HCT116 (cell line): Measurements from ENCODE around the gene FSIP2. TPM values are rescaled to one million over a fixed set of nuclear protein-coding genes. Genes with fewer than 3 reads are reported as not detected.

Experiments
- ATAC-seq: fragments of 200-7000 bp; cut with Tn5 transposase; 2 replicates; pipeline ENCODE4 v1.9.1; 2020; ENCODE audit warnings: mild to moderate bottlenecking, moderate library complexity
- BruUV-seq: library from RNA; stranded (reverse); fragments of 400-500 nt; replicated peaks from 2 replicates; lab custom pipeline; 2021; lab: Mats Ljungman, UMichigan
- CTCF ChIA-PET: fragments of 300-600 bp; sonication (Branson Sonifier 250); formaldehyde crosslinking; loops from one replicate; lab custom pipeline; 2021; ENCODE audit warnings: antibody characterized with exemption; lab: Charles Lee
- POLR2A ChIA-PET: fragments of 300-600, 350-600 bp; sonication (Branson Sonifier 250); formaldehyde crosslinking; loops from one replicate; lab custom pipeline; 2021; ENCODE audit warnings: antibody characterized with exemption; lab: Charles Lee
- RAD21 ChIA-PET, 2 experiments: fragments of 300-600 bp; sonication (Branson Sonifier 250); formaldehyde crosslinking; loops; one replicate each; lab custom pipeline; 2023; ENCODE audit warnings: low total read pairs in 2 of 2; ENCODE audit not compliant: uncharacterized antibody in 2 of 2, unreplicated experiment in 2 of 2, low non-redundant PET in 1 of 2; lab: Charles Lee
- DNase-seq: peaks from one replicate; pipeline ENCODE4 v3.0.0-alpha.2; 2010; ENCODE audit warnings: low read depth, low spot score
- H2AFZ ChIP-seq: fragments of 200-600 bp; shearing (Covaris generic), sonication (generic); 2 replicates; pipeline ENCODE4 v1.6.1; 2017; ENCODE audit warnings: low read depth, mixed run types, mixed read lengths, antibody characterized with exemption, low read length; ENCODE audit not compliant: poor library complexity, severe bottlenecking
- H3K27ac ChIP-seq: 2 replicates; pipeline ENCODE4 v1.5.1; 2012; ENCODE audit warnings: low read depth, low read length
- H3K27me3 ChIP-seq: fragments of 200-600 bp; sonication (generic); 2 replicates; pipeline ENCODE4 v1.6.1; 2016; ENCODE audit warnings: mixed run types, low read length, mixed read lengths; ENCODE audit not compliant: insufficient read depth
- H3K36me3 ChIP-seq, 2 experiments: fragments of 200-500 bp in 1 of 2; fragments of 200-600 bp in 1 of 2; sonication (Bioruptor generic) in 1 of 2; sonication (generic) in 1 of 2; 2 replicates each; pipeline versions ENCODE4 v1.5.1 to v1.6.1; 2014 to 2016; ENCODE audit warnings: low read length in 2 of 2, inconsistent platforms in 1 of 2, mixed read lengths in 1 of 2, mixed run types in 1 of 2; ENCODE audit not compliant: insufficient read depth in 2 of 2, control insufficient read depth in 1 of 2
- H3K4me1 ChIP-seq, 2 experiments: fragments of 200-600 bp in 1 of 2; sonication (generic) in 1 of 2; 2 replicates each; pipeline versions ENCODE4 v1.5.1 to v1.6.1; 2012 to 2017; ENCODE audit warnings: low read length in 2 of 2, inconsistent platforms in 1 of 2, mild to moderate bottlenecking in 1 of 2, mixed read lengths in 1 of 2, mixed run types in 1 of 2, moderate library complexity in 1 of 2; ENCODE audit not compliant: insufficient read depth in 2 of 2, control insufficient read depth in 1 of 2
- H3K4me2 ChIP-seq: fragments of 200-600 bp; sonication (generic); 2 replicates; pipeline ENCODE4 v1.6.1; 2017; ENCODE audit warnings: mixed run types, low read length, mixed read lengths
- H3K4me3 ChIP-seq, 2 experiments: fragments of 200-600 bp in 1 of 2; sonication (generic) in 1 of 2; replicated peaks in 1 of 2; 2 replicates each; pipeline ENCODE4 v1.5.1; 2011 to 2016; ENCODE audit warnings: low read length in 2 of 2, control low read depth in 1 of 2, low read depth in 1 of 2, mild to moderate bottlenecking in 1 of 2, mixed read lengths in 1 of 2, mixed run types in 1 of 2
- H3K79me2 ChIP-seq: fragments of 200-600 bp; sonication (generic); 2 replicates; pipeline ENCODE4 v1.6.1; 2017; ENCODE audit warnings: mild to moderate bottlenecking, mixed run types, low read length, moderate library complexity, mixed read lengths; ENCODE audit not compliant: insufficient read depth
- H3K9ac ChIP-seq: fragments of 200-600 bp; sonication (generic); 2 replicates; pipeline ENCODE4 v1.6.1; 2016; ENCODE audit warnings: low read length, mixed read lengths
- H3K9me2 ChIP-seq: fragments of 200-600 bp; sonication (generic), shearing (Covaris generic); 2 replicates; pipeline ENCODE4 v1.6.1; 2017; ENCODE audit warnings: mixed run types, mild to moderate bottlenecking, moderate library complexity; ENCODE audit not compliant: insufficient read depth
- H3K9me3 ChIP-seq, 2 experiments: fragments of 200-500 bp in 1 of 2; fragments of 200-600 bp in 1 of 2; sonication (Bioruptor generic) in 1 of 2; sonication (generic) in 1 of 2; 2 replicates each; pipeline ENCODE4 v1.6.1; 2014 to 2017; ENCODE audit warnings: low read length in 2 of 2, mixed read lengths in 2 of 2, inconsistent platforms in 1 of 2, low read depth in 1 of 2, mild to moderate bottlenecking in 1 of 2, mixed run types in 1 of 2, moderate library complexity in 1 of 2; ENCODE audit not compliant: control insufficient read depth in 1 of 2, insufficient read depth in 1 of 2
- H4K20me1 ChIP-seq: fragments of 200-600 bp; sonication (generic), shearing (Covaris generic); 2 replicates; pipeline ENCODE4 v1.6.1; 2017; ENCODE audit warnings: mixed run types, mild to moderate bottlenecking, moderate library complexity; ENCODE audit not compliant: insufficient read depth
- CEBPB ChIP-seq: IDR thresholded peaks from 2 replicates; pipeline ENCODE4 v1.6.1; 2012; ENCODE audit warnings: low read depth
- EZH2 ChIP-seq: fragments of 200-600 bp; sonication (generic); IDR thresholded peaks from 2 replicates; pipeline ENCODE4 v1.6.1; 2017; ENCODE audit warnings: antibody characterized with exemption, mixed run types
- EZH2phosphoT487 ChIP-seq: fragments of 200-600 bp; IDR thresholded peaks from 2 replicates; pipeline ENCODE4 v1.6.1; 2018; ENCODE audit warnings: antibody characterized with exemption, borderline replicate concordance
- FOSL1 ChIP-seq: IDR thresholded peaks from 2 replicates; pipeline ENCODE4 v1.6.1; 2012; ENCODE audit warnings: low read depth
- POLR2A ChIP-seq: IDR thresholded peaks from 2 replicates; pipeline ENCODE4 v1.7.0; 2011; ENCODE audit warnings: borderline replicate concordance; ENCODE audit not compliant: insufficient read depth, insufficient read length; ENCODE audit errors: extremely low read depth
- SIN3A ChIP-seq: IDR thresholded peaks from 2 replicates; pipeline ENCODE4 v1.6.1; 2012; ENCODE audit warnings: low read depth
- SP1 ChIP-seq: IDR thresholded peaks from 2 replicates; pipeline ENCODE4 v1.6.1; 2012; ENCODE audit warnings: low read depth
- TCF7L2 ChIP-seq: IDR thresholded peaks from 2 replicates; pipeline ENCODE4 v1.7.0; 2011; ENCODE audit warnings: borderline replicate concordance, inconsistent platforms; ENCODE audit not compliant: insufficient read depth, insufficient read length; ENCODE audit errors: extremely low read depth
- ZFX ChIP-seq: fragments of 450-650 bp; IDR thresholded peaks from 2 replicates; pipeline ENCODE4 v1.6.1; 2017
- ZNF274 ChIP-seq: fragments of 200-500 bp; sonication (Bioruptor generic); IDR thresholded peaks from 2 replicates; pipeline ENCODE4 v1.6.1; 2014; ENCODE audit warnings: mild to moderate bottlenecking, low read depth, low read length, inconsistent platforms
- intact Hi-C: fragments of 100-400 bp; cut with micrococcal nuclease; formaldehyde crosslinking; loops from 2 replicates; pipeline ENCODE4 v1.10.0; 2022
- total RNA-seq: library from RNA; stranded (reverse); gene quantifications from one replicate; pipeline ENCODE4 v1.2.1, GENCODE V29; 2021; ENCODE audit not compliant: unreplicated experiment
- TF ChIP-seq, protein P1 (sequence below): IDR thresholded peaks from 2 replicates; pipeline ENCODE4 v1.6.1; 2012; ENCODE audit warnings: low read depth
- TF ChIP-seq, protein P2 (sequence below): IDR thresholded peaks from 2 replicates; pipeline ENCODE4 v1.6.1; 2012

The FSIP2 gene
- total RNA-seq, 1 experiment from 2014 or later = not detected

DNA sequence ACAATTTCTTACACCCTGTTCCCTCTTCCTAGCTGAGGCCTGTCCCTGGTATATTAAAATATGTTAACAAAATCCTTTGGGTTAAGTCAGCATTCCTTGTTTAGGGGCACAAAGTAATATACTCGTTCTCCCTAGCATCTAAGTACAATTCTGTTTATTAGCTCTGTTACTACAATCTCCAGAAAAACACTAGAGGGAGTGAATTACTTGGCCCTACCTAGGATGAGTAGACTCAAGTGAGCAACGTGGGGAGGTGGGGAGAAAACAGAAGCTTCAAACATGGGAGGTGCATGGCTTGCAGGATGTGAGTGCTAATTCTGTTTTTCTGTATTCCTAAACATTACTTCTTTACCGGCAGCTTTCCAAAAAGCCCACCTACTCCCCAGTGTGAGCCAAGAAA lies 89.7 kb downstream of the FSIP2 start:
- H2AFZ ChIP-seq = no peak overlapping the region
- no peaks in the 10 kb centered on the region for H3K27me3 ChIP-seq
- RAD21 ChIA-PET = no interaction called here
- no peaks in the 10 kb centered on the region for H3K9me3 ChIP-seq
- H3K4me3 ChIP-seq = no peak overlapping the region
- POLR2A ChIA-PET = no interaction called here
- ATAC-seq (no peak), DNase-seq (no peak)
- no peaks in the 10 kb centered on the region for H3K4me1 ChIP-seq
- CTCF ChIA-PET = interaction anchor here (1.1 kb wide), 1 partner anchor 11 kb away, joined by 3 read pairs; no protein-coding TSS in a partner anchor
- TF ChIP-seq TCF7L2 (no peak), FOSL1 (no peak), EZH2phosphoT487 (no peak), ZNF274 (no peak), POLR2A (no peak), EZH2 (no peak), ZFX (no peak), CEBPB (no peak), SIN3A (no peak), SP1 (no peak)
- TF ChIP-seq, protein P1, sequence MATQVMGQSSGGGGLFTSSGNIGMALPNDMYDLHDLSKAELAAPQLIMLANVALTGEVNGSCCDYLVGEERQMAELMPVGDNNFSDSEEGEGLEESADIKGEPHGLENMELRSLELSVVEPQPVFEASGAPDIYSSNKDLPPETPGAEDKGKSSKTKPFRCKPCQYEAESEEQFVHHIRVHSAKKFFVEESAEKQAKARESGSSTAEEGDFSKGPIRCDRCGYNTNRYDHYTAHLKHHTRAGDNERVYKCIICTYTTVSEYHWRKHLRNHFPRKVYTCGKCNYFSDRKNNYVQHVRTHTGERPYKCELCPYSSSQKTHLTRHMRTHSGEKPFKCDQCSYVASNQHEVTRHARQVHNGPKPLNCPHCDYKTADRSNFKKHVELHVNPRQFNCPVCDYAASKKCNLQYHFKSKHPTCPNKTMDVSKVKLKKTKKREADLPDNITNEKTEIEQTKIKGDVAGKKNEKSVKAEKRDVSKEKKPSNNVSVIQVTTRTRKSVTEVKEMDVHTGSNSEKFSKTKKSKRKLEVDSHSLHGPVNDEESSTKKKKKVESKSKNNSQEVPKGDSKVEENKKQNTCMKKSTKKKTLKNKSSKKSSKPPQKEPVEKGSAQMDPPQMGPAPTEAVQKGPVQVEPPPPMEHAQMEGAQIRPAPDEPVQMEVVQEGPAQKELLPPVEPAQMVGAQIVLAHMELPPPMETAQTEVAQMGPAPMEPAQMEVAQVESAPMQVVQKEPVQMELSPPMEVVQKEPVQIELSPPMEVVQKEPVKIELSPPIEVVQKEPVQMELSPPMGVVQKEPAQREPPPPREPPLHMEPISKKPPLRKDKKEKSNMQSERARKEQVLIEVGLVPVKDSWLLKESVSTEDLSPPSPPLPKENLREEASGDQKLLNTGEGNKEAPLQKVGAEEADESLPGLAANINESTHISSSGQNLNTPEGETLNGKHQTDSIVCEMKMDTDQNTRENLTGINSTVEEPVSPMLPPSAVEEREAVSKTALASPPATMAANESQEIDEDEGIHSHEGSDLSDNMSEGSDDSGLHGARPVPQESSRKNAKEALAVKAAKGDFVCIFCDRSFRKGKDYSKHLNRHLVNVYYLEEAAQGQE = no peak
- TF ChIP-seq, protein P2, sequence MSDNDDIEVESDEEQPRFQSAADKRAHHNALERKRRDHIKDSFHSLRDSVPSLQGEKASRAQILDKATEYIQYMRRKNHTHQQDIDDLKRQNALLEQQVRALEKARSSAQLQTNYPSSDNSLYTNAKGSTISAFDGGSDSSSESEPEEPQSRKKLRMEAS = no peak
- H3K36me3 ChIP-seq = no peaks in the 10 kb centered on the region
- H3K9ac ChIP-seq = no peak overlapping the region
- H3K79me2 ChIP-seq = no peaks in the 10 kb centered on the region
- intact Hi-C loops = no loop called here
- no TSS peak for BruUV-seq
- no peaks in the 10 kb centered on the region for H3K9me2 ChIP-seq
- H3K27ac ChIP-seq = no peak overlapping the region
- H3K4me2 ChIP-seq = no peak overlapping the region
- H4K20me1 ChIP-seq = no peaks in the 10 kb centered on the region
